Activated naive CD8-positive, alpha-beta T cell treated with anti-CD3 and anti-CD28 coated beads, Interleukin-2, amount 10 ng/mL, durations not matched to agents 7 days and 5 days (primary cell): ENCODE results near the gene STIL. TPM values are rescaled to one million over a fixed set of nuclear protein-coding genes. Genes with fewer than 3 reads are reported as not detected.
"Not testable (repeated sequence)": the region's sequence is repeated elsewhere in the genome, so short reads cannot be mapped to it uniquely, and the experiment has no call there.

Experiments
- ATAC-seq: fragments of 150-1000 bp; cut with Tn5 transposase; one replicate; pipeline ENCODE4 v1.10.0; 2021; ENCODE audit warnings: low read depth, moderate library complexity
- POLR2A ChIA-PET: fragments of 350-600 bp; sonication (Branson Sonifier 250); formaldehyde crosslinking; loops from one replicate; lab custom pipeline; 2021; ENCODE audit warnings: antibody characterized with exemption; lab: Charles Lee
- DNase-seq: peaks from one replicate; pipeline ENCODE4 v3.0.0; 2021
- H3K27ac Mint-ChIP-seq: one replicate; pipeline ENCODE4 v1.8.0; 2022; ENCODE audit warnings: mild to moderate bottlenecking, mixed read lengths
- H3K27me3 Mint-ChIP-seq: one replicate; pipeline ENCODE4 v1.8.0; 2022; ENCODE audit warnings: mild to moderate bottlenecking, moderate library complexity, mixed read lengths
- H3K36me3 Mint-ChIP-seq: one replicate; pipeline ENCODE4 v1.8.0; 2021; ENCODE audit warnings: mild to moderate bottlenecking, mixed read lengths
- H3K4me1 Mint-ChIP-seq: one replicate; pipeline ENCODE4 v1.8.0; 2021; ENCODE audit warnings: mixed read lengths
- H3K4me3 Mint-ChIP-seq: one replicate; pipeline ENCODE4 v1.8.0; 2022; ENCODE audit warnings: mild to moderate bottlenecking, moderate library complexity, mixed read lengths
- H3K9me3 Mint-ChIP-seq: one replicate; pipeline ENCODE4 v1.8.0; 2021; ENCODE audit warnings: mixed read lengths
- total RNA-seq, 2 experiments: library from RNA; stranded (reverse); gene quantifications; one replicate each; pipeline ENCODE4 v1.2.3, GENCODE V29; 2021

Gene STIL
- total RNA-seq, 2 experiments from 2014 or later = 32.4 to 33.1 TPM

DNA sequence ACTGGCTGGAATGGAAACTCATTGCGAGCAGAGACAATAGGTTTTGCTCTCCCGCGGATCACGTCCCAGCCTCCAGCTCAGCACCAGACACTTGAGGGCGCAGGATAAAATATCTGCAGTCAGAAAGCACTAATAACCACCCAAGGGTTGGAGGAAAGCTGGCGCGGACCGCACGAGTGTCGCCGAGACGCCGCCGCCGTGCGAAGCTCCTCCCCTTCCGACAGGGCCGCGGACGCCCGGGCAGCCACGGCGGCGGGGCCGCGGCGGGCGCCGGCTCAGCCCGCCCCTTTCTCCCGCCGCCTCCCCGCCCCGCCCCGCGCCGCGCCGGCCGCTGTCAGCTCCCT, 19.6 kb upstream of the STIL start, which contains the start of gene CMPK1:
Gene CMPK1 (plus strand): TSS at position 213 of the 344 bp plus-strand sequence. CDS start 156 bp downstream, outside the sequence.
- H3K4me3 Mint-ChIP-seq = peak within 1 kb of the TSS; percentile 93
- peak within 1 kb of the TSS; percentile 95 for H3K27ac Mint-ChIP-seq
- peaks cover 3% of the 10 kb centered on the region for H3K36me3 Mint-ChIP-seq
- ATAC-seq (peak; percentile 68), DNase-seq (peak; percentile 84)
- H3K4me1 Mint-ChIP-seq = peaks cover 11% of the 10 kb centered on the region
- no peaks in the 10 kb centered on the region for H3K27me3 Mint-ChIP-seq
- H3K9me3 Mint-ChIP-seq = no peaks in the 10 kb centered on the region
- POLR2A ChIA-PET = interaction anchor here (1.0 to 3.9 kb wide), 3 partner anchors 16 to 21 kb away, joined by 3 to 52 read pairs (median 8); partner anchors contain the start of gene STIL

DNA sequence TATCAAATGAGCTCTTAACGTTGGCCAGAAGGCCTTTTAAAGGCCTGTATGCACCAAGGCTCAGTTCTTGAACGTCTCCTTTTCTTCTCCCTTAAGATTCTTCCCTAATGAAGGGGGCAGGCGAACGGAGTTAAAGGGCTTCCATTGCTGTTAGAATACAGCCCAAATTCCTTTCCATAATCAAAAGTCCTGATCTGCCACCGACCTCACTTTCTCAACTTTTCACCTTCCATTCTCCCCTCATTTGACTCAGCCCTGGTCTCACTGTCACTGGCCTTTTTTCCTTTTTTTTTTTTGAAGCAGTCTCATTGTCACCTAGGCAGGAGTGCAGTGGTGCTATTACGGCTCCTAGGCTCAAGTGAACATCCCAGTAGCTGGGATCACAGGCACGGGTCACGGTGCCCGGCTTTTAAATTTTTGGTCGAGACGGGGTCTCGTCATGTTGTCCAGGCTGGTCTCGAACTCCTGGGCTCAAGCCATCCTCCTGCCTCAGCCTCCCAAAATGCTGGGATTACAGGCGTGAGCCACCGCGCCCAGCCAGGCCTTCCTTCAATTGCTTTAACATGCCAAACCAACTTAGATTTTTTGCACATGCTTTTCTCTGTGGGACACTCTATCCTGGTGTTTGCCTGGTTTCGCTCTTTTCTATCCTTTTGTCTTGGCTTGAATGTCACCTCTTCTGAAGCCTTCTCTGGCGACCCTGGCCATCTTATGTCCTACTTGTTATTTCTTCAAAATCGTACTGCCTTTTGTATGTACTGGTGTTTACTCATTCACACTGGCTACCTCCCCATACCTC, 19.0 kb upstream of the STIL start:
- no peak for DNase-seq
- Mint-ChIP-seq H3K27ac (no peak overlapping the region), H3K4me1 (peaks cover 8% of the 10 kb centered on the region), H3K27me3 (no peaks in the 10 kb centered on the region), H3K4me3 (no peak overlapping the region), H3K9me3 (no peaks in the 10 kb centered on the region), H3K36me3 (peaks cover 3% of the 10 kb centered on the region)
- ATAC-seq = no peak
- POLR2A ChIA-PET = interaction anchor here (1.0 to 3.9 kb wide), 3 partner anchors 15 to 21 kb away, joined by 3 to 52 read pairs (median 8); partner anchors contain the start of gene STIL

DNA sequence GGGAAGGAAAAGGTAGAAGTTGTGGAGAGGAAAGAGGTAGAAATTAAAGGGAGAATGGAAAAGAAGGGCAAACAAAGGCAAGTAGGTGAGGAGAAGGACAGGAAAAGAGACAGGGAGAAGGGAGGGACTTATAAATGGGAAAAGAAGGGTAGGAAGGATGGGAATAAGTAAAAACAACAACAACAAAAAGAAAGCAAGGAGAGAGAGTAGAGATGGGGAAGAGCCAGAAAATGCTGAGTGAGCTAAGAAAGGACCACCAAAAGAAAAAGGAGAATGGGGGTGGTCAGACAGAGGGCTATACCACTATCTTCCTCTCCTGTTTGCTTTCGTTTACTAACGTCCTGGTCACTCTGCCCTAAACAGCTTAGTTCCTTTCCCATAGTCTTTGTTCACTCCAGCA, 17.9 kb upstream of the STIL start:
- no peaks in the 10 kb centered on the region for H3K9me3 Mint-ChIP-seq
- POLR2A ChIA-PET = interaction anchor here (3.9 kb wide), 1 partner anchor 18 kb away, joined by 52 read pairs; the partner anchor contains the start of gene STIL
- DNase-seq = no peak
- H3K4me3 Mint-ChIP-seq = no peak overlapping the region
- no peak for ATAC-seq
- no peaks in the 10 kb centered on the region for H3K27me3 Mint-ChIP-seq
- peaks cover 3% of the 10 kb centered on the region for H3K36me3 Mint-ChIP-seq
- H3K27ac Mint-ChIP-seq = no peak overlapping the region
- H3K4me1 Mint-ChIP-seq = peaks cover 7% of the 10 kb centered on the region

- POLR2A ChIA-PET = interaction anchor here (0.8 kb wide), 1 partner anchor 16 kb away, joined by 4 read pairs; the partner anchor contains the start of gene STIL
- H3K4me3 Mint-ChIP-seq = no peak overlapping the region
Measured at GRCh38 chr1:47330212-47330611, 16.3 kb upstream of the STIL start.

GRCh38 chr1:47328992-47329391, 15.0 kb upstream of the STIL start:
- Mint-ChIP-seq H3K27ac (no peak overlapping the region), H3K4me1 (peaks cover 1% of the 10 kb centered on the region), H3K9me3 (no peaks in the 10 kb centered on the region), H3K27me3 (no peaks in the 10 kb centered on the region), H3K36me3 (no peaks in the 10 kb centered on the region), H3K4me3 (no peak overlapping the region)
- ATAC-seq = no peak
- POLR2A ChIA-PET = no interaction called here
- no peak for DNase-seq

More at GRCh38 chr1:47330212-47330611, 16.3 kb upstream of the STIL start:
- no peak for DNase-seq
- Mint-ChIP-seq H3K27me3 (no peaks in the 10 kb centered on the region), H3K27ac (no peak overlapping the region), H3K9me3 (no peaks in the 10 kb centered on the region), H3K4me1 (peaks cover 6% of the 10 kb centered on the region), H3K36me3 (no peaks in the 10 kb centered on the region)
- ATAC-seq = no peak

GRCh38 chr1:47326271-47326670, 12.3 kb upstream of the STIL start:
- Mint-ChIP-seq H3K4me3 (no peak overlapping the region), H3K9me3 (no peaks in the 10 kb centered on the region), H3K4me1 (peaks cover 1% of the 10 kb centered on the region), H3K36me3 (no peaks in the 10 kb centered on the region), H3K27ac (no peak overlapping the region), H3K27me3 (no peaks in the 10 kb centered on the region)
- no peak for DNase-seq
- POLR2A ChIA-PET = interaction anchor here (1.2 kb wide), 1 partner anchor 12 kb away, joined by 5 read pairs; the partner anchor contains the start of gene STIL
- ATAC-seq = no peak

GRCh38 chr1:47325528-47325927, 11.6 kb upstream of the STIL start:
- H3K27me3 Mint-ChIP-seq = no peaks in the 10 kb centered on the region
- peaks cover 1% of the 10 kb centered on the region for H3K4me1 Mint-ChIP-seq
- ATAC-seq (no peak), DNase-seq (no peak)
- H3K4me3 Mint-ChIP-seq = no peak overlapping the region
- no peaks in the 10 kb centered on the region for H3K36me3 Mint-ChIP-seq
- POLR2A ChIA-PET = no interaction called here
- H3K9me3 Mint-ChIP-seq = no peaks in the 10 kb centered on the region
- no peak overlapping the region for H3K27ac Mint-ChIP-seq

- DNase-seq (no peak), ATAC-seq (no peak)
- POLR2A ChIA-PET = interaction anchor here (0.9 kb wide), 1 partner anchor 11 kb away, joined by 3 read pairs; the partner anchor contains the start of gene STIL
- Mint-ChIP-seq H3K27ac (no peak overlapping the region), H3K27me3 (no peaks in the 10 kb centered on the region), H3K4me3 (no peak overlapping the region), H3K9me3 (no peaks in the 10 kb centered on the region), H3K36me3 (no peaks in the 10 kb centered on the region), H3K4me1 (peaks cover 1% of the 10 kb centered on the region)
Measured at GRCh38 chr1:47324682-47325081, 10.7 kb upstream of the STIL start.

GRCh38 chr1:47323599-47324031, 9.7 kb upstream of the STIL start:
- ATAC-seq (no peak), DNase-seq (no peak)
- Mint-ChIP-seq H3K27me3 (no peaks in the 10 kb centered on the region), H3K9me3 (no peaks in the 10 kb centered on the region), H3K4me1 (peaks cover 1% of the 10 kb centered on the region), H3K4me3 (no peak overlapping the region), H3K36me3 (no peaks in the 10 kb centered on the region), H3K27ac (no peak overlapping the region)
- POLR2A ChIA-PET = interaction anchor here (0.7 to 1.0 kb wide), 3 partner anchors 9 to 114 kb away, joined by 3 to 7 read pairs (median 3); partner anchors contain the start of genes FOXD2 and STIL

DNA sequence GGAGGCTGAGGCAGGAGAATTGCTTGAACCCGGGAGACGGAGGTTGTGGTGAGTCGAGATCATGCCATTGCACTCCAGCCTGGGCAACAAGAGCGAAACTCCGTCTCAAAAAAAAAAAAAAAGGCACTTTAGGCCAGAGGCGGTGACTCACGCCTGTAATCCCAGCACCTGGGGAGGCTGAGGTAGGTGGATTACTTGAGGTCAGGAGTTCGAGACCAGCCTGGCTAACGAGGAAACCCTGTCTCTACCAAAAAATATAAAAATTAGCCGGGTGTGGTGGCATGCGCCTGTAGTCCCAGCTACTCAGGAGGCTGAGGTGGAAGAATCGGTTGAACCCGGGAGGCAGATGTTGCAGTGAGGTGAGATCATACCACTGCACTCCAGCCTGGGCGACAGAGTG, 6.0 kb upstream of the STIL start:
- DNase-seq, H3K27ac Mint-ChIP-seq, POLR2A ChIA-PET, ATAC-seq, H3K9me3 Mint-ChIP-seq, H3K36me3 Mint-ChIP-seq, H3K27me3 Mint-ChIP-seq, H3K4me3 Mint-ChIP-seq, H3K4me1 Mint-ChIP-seq: not testable (repeated sequence)

DNA sequence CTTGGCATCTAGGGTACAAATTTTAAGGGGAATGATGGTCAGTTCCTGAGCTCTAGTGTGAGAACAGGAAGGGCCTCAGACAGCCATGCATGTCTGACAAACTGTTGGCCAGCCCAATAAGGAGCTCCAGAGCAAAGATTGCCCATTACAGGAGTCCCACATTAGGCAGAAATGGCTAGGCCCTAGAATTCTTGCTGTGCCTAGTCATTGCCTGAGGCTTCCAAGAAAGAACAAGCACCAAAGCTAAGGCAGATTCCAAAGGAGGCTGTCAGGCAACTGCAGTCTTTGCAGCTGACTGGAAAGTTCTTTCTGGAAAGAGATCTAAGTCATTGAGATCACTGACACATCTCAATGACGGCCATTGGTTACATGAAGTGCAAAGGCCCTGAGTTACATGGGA, 3.9 kb upstream of the STIL start:
- Mint-ChIP-seq H3K27me3 (no peaks in the 10 kb centered on the region), H3K4me1 (peaks cover 3% of the 10 kb centered on the region), H3K4me3 (no peak overlapping the region), H3K27ac (no peak overlapping the region), H3K36me3 (peaks cover 6% of the 10 kb centered on the region), H3K9me3 (no peaks in the 10 kb centered on the region)
- DNase-seq (no peak), ATAC-seq (no peak)
- POLR2A ChIA-PET = interaction anchor here (1.6 kb wide), 1 partner anchor 16 kb away, joined by 8 read pairs; the partner anchor contains the start of gene CMPK1

GRCh38 chr1:47309427-47309826, 4.5 kb downstream of the STIL start:
- Mint-ChIP-seq H3K9me3 (no peaks in the 10 kb centered on the region), H3K36me3 (peaks cover 32% of the 10 kb centered on the region), H3K27me3 (no peaks in the 10 kb centered on the region), H3K4me3 (no peak overlapping the region), H3K27ac (no peak overlapping the region), H3K4me1 (peaks cover 18% of the 10 kb centered on the region)
- no peak for DNase-seq
- no peak for ATAC-seq
- POLR2A ChIA-PET = no interaction called here

- ATAC-seq (no peak), DNase-seq (no peak)
- no peak overlapping the region for H3K27ac Mint-ChIP-seq
- H3K9me3 Mint-ChIP-seq = no peaks in the 10 kb centered on the region
- peaks cover 11% of the 10 kb centered on the region for H3K4me1 Mint-ChIP-seq
- H3K27me3 Mint-ChIP-seq = no peaks in the 10 kb centered on the region
- POLR2A ChIA-PET = no interaction called here
- H3K4me3 Mint-ChIP-seq = no peak overlapping the region
- H3K36me3 Mint-ChIP-seq = peaks cover 47% of the 10 kb centered on the region
Measured at GRCh38 chr1:47302472-47302871, 11.5 kb downstream of the STIL start.
